ENCODE results near the gene CIP2A.

DNA sequence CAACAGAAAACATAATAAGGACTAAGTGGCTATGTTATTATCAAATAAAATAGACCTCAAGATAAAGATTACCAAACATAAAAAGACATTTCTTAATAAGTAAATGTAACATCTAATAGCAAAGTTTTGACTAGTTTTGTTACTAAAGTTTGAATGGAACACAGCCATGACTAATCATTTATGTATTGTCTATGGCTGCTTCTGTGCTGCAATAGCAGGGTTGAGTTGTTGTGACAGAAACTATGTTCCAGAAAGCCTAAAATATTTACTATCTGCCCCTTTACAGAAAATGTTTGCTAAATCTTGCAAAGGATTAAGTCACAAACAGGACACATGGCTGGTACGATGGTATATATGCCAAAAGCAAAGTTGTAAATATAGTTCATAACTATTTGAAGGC lies 40.9 kb downstream of the CIP2A start:
- TF ChIP-seq, protein P1, sequence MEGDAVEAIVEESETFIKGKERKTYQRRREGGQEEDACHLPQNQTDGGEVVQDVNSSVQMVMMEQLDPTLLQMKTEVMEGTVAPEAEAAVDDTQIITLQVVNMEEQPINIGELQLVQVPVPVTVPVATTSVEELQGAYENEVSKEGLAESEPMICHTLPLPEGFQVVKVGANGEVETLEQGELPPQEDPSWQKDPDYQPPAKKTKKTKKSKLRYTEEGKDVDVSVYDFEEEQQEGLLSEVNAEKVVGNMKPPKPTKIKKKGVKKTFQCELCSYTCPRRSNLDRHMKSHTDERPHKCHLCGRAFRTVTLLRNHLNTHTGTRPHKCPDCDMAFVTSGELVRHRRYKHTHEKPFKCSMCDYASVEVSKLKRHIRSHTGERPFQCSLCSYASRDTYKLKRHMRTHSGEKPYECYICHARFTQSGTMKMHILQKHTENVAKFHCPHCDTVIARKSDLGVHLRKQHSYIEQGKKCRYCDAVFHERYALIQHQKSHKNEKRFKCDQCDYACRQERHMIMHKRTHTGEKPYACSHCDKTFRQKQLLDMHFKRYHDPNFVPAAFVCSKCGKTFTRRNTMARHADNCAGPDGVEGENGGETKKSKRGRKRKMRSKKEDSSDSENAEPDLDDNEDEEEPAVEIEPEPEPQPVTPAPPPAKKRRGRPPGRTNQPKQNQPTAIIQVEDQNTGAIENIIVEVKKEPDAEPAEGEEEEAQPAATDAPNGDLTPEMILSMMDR (IDR thresholded peaks at IDR 0.05; ENCODE audit: low read depth, low read length, poor library complexity, severe bottlenecking), result no peak
- no peak for TF ChIP-seq EZH2phosphoT487 (IDR thresholded peaks at IDR 0.05; ENCODE audit: borderline replicate concordance, low read length)
